ENCODE measurements around the gene INMT.

The INMT gene

DNA sequence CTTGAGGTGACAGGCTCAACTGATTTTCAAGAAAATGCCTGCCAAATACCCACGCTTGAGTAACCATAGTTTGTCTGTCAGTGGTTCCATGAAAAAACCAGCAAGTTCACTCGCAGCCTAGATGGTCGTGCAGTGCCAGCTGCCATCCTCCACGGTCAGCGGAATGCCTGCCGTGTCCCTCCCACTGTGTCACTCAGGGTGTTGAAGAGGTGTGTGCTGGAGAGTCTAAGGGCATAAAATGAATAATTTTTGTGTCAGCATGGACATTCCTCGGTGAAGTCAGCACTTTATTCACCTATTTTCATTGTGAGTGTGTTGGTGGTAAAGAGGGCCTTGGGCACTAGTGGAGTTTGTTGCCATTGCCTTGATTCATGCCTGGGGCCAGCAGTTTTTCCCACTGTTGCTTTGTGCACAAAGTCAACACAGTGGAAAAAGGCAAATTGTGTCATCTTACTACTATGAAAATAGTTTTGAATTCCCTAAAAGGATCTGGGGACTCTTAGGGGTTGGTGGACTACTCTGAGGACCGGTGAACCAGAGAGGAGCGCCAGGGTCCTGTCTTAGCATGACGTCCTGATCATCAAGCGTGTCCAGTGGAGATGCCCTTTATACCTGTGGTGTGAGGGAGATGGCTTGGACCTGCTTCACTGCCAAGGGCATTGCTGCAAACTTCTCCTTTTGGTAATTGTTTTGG, 36.9 kb downstream of the INMT start:
- no peak for DNase-seq (ENCODE audit: low read depth)

DNA sequence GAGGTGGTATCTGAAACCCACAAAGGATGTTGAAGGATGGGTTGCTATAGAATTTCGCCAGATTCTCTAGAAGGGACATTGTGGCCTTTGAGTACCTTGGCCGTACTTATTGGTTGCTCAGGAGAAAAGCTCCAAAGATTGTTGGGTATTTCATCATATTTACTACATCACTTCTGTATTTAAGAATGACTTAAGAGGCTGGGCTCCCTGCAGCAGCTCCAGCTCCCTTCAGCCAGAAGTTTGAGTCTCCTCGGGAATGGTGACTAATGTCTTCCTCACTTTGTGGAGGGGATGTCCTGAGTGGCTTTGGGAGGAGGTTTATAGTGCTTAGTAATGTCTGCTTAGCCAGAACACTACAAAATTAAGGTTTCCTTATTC, 37.4 kb downstream of the INMT start:
- DNase-seq (ENCODE audit: low read depth) = no peak

DNA sequence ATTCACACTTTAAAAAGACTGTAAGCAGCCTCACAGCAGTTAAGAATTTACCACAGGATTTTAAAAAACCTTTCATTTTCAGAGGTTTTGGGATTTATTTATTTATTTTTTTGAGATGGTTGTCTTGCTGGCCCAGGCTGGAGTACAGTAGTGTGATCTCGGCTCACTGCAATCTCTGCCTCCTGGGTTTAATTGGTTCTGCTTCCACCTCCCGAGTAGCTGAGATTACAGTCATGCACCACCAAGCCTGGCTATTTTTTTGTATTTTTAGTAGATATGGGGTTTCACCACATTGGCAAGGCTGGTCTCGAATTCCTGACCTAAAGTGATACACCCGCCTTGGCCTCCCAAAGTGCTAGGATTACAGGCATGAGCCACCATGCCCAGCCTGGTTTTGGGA, 38.4 kb downstream of the INMT start:
- DNase-seq (ENCODE audit: low read depth) = no peak

DNA sequence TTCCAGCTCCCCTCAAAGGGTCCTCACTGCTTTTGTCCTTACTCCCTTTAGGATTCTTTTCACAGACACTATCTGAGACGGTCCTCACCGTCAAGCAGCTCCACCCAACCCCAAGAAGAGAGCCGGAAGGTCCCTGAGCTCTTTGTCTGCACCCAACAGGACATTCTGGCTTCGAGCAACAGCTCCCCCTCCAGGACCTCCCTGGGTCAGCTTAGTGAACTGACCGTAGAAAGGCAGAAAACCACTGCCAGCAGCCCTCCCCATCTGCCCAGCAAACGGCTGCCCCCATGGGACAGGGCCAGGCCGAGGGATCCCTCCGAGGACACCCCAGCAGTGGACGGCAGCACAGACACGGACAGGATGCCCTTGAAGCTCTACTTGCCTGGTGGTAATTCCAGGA, 39.2 kb downstream of the INMT start:
- no peak for DNase-seq (ENCODE audit: low read depth)

DNA sequence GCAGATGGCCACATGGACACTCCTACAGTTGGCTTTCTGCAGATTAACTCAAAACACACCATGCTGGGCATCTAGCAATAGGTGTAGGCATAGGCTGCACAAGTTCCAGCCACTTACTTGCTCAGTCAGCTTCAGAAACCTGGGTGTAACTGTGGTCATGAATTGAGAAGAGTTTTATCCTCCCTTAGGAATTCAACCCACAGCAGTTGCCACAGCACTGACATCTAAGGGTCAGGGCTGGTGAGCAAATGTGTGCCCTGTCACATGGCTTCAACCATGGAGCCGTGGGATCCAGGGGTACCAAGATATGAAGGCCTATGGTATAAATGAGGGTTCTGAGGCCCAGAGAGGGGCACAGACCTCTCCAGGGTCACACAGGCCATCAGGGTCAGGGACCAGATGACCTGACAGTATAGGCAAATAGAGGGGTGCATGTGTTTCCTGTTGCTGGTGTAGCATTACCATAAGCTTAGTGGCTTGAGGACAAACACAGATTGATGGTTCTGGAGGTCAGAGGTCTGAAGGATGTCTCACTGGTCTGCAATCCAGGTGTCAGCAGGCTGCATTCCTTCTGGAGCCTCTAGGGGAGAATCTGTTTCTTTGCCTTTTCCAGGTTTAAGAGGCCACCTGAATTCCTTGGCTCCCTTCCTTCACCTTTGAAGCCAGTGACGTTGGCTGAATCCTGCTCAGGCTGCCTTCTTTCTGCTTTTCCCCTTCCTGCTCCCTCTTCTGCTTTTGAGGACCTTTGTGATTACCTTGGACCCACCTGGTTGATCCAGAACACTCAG, 43.4 kb downstream of the INMT start:
- DNase-seq (ENCODE audit: low read depth) = no peak

DNA sequence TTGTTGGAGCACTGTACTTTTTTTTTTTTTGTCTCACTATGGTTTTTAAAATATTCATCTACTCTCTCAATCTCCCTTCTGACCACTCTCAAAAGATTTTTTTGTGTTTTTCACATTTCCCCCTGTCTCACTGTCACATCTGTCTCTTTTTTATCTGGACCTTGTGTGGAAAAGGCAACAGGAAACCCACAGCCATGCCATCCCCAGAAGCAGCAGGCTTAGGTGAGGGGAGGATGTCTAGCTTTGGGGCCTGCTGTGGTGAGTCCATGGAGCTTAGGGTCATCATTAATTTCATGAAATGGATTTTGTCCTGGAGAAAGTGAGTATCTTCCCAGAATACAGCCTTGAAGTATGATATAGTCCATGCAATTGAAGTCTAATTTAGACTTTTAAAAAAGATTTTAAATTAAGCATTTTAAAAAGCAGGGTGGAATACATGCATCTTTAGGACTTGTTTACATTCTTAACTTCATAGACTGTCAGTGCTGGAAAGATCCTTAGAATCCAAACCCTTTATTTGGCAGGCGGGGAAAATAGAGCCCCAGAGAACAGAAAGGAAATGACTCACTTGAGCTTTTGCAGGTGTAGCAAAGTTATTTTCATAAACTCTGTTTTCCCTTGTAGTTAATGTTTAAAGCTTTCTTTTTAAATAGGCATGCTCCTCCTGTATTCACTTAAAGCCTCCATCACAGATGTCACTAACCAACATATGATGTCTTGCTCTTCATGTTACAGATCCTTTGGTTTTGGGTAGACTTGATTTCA, 44.4 kb downstream of the INMT start:
- DNase-seq (ENCODE audit: low read depth) = no peak

DNA sequence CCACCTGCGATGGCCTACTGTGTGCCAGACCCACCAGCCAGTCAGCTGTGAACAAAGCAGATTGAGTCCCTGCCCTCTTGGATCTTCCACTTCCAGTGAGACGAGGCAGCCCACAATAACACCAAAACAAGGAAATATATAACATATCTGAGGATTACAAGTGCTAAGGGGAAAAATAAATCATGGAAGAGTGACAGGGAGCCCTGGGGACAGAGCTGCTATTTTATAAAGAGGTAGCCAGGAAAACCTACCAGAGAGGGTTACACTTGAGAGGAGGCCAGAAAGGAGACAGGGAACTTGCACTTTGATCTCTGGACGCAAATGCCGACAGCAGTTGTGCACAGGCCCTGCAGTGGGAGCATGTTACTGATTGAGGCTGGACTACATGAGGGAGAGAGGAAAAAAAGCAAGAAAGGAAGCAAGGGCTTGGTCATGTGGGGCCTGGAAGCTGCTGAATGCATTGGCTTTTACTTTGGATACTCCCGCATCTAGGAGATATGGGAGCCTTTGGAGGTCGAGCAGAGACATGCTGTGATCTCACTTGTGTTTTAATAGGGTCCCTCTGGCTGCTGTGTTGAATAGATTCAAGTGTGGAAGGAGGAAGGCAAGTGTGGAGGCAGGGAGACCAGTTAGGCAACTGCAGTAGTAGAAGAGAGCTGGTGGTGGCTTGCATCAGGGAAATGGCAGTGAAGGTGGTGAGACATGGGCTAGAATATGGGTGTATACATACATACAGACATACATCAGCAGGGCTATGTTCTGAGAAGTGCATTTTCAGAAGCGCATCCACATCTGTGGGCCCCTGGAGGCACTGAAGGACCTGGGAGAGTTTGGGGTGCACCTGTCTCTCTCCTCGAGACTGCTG, 45.5 kb downstream of the INMT start:
- no peak for DNase-seq (ENCODE audit: low read depth)

DNA sequence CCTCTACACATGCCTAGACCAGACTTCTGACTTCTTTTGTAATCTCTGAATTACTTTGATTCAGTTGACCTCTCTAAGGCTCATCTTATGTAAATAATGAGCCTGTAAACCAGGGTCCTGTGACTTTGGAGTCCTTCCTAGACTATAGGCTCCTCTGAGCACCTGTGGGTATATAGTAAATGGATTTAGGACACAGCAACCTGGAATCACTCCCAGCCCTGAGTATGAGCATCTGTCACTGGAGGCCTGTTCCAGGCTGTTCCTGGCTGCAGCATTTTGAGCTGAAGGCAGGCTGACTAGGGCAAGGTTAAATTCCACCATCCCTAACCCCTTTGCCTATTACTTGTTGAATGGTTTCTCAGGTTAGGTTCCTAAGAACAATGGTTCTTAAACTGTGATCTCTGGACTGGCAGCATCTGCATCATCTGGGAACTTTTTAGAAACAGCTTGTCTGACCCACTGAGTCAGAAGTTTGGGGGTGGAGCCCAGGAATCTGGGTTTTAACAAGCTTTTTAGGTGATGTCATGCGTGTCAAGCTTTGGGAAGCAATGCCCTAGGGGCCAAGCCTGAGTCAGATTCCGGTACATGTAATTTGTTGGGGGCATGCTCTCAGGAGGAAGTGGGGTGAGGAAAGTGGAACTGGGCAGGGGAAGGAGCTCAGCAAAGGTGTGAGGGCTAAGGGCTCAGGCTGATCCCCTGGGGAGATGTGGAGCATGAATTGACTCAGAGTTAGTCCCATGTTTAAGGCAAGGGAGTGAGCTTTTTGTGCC, 47.5 kb downstream of the INMT start:
- DNase-seq (ENCODE audit: low read depth) = no peak

DNA sequence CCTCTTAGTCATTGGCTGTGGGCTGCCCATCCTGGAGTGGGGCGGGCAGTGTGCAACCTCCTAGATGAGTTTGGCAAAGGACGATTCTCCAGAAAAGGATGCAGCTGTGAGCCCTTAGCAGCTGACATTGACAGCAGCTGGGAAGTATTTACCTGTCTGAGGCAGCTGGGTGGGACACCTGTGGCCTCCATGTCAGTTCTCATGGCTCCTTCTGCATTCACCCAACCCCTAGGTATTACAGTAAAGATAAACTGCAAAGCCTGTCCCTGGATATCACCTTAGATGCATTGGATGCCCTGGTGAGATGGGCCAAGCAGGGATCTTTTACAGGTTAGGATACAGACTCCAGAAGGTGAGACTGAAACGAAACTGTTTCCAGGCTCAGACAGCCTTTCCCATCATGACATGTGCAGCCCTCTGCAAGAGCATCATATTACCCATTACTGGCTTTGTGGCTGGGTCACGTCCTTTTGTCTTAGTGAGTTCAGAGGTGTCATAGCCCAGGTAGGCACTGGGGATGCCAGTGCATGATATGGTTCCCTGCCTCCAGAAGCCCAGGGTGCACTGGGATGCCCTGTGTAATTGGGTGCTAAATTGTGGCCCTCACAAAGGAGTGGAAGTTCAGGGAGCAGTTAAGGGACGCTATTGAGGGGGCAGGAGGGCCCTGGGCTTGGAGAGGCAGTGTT, 48.2 kb downstream of the INMT start:
- no peak for DNase-seq (ENCODE audit: low read depth)

DNA sequence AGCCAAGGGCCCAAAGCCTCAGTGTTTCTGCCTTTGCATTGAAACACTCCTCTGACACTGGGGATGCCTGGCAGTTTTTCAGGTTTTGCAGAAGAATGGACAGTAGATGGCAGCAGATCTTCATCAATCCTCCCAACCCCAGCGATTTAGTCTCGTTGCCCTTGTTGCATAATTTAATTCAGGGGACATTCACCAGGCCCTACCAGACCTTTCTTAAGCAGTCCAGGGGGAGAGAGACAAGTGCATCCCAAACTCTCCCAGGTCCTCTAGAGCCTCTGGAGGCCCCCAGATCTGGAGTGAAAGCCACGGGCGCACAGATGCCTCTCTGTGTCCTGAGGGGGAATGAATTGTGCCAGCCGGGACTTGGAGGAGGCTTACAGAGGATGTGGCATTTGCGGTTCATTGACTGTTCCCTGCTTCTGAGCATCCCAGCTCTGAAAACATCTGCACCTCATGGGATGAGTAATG, 48.9 kb downstream of the INMT start:
- no peak for DNase-seq (ENCODE audit: low read depth)

DNA sequence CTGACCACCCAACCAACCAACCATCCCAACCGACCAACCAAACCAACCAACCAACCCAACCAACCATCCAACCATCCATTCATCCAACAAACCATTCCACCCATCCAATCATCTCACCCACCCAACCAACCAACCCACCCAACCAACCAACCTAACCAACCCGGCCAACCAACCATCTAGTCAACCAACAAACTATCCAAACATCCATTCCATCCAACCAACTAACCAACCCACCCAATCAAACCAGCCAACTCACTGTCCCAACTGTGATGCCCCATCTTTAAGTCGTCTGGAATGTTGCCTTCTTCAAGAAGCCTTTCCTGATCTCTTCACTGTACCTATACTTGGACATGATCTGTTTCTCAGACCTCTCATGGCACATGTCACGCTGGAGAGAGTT, 50.9 kb downstream of the INMT start:
- no peak for DNase-seq (ENCODE audit: low read depth)

DNA sequence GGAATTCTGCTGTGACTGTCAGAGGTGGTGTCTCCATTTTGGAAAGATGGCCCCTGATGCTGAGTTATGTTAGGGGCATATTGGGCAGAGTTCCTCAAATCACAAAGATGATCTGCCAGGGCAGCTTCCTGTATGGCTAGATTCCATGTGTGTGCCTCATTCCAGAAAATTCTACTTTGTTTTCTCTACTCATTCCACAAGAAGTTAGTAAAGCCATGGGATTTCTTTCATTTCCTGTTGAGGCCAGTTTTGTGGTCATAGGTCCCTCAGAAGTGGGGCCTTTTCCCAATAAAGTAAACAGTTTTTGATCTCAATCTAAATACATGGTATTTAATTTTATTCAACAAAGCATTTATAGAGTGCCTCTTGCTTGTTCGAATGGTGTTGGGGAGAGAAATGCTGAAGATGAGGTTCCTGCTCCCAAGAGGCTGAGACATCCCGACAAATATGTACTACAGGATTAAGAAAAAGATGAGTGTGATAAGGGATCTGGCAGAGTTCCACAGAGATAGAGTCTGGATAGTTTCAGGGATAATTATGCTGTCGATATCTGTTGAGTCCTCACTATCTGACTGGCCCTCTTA, 52.2 kb downstream of the INMT start:
- DNase-seq (ENCODE audit: low read depth) = no peak

DNA sequence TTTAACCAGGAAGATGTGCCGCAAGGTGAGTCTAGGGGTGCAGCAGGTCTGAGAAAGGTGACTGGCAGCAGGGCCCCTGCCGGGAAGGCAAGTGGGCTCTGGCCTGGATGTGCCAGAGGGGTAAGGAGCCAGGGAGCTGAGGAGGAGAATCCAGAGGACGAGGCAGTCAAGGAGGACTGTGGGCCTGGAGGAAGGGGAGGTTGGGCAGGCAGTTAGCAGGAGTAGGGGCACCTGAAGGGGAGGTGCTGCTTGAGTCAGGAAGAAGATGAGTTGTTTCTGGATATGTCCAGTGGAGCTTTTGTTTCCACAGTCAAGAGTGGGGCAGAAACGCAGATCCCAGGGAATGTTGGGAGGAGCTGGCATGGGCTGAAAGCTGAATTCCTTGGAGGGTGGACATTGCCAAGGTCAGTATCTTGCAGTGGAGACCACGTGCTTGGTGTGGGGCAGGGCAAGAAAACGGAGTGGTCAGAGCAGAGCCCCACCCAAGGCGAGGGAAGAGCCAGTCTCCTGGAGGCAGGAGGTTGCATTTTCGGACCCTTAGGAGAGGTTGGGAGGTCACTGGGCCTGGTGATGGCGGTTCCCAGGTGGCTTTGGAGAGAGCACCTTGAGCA, 53.3 kb downstream of the INMT start:
- no peak for DNase-seq (ENCODE audit: low read depth)

DNA sequence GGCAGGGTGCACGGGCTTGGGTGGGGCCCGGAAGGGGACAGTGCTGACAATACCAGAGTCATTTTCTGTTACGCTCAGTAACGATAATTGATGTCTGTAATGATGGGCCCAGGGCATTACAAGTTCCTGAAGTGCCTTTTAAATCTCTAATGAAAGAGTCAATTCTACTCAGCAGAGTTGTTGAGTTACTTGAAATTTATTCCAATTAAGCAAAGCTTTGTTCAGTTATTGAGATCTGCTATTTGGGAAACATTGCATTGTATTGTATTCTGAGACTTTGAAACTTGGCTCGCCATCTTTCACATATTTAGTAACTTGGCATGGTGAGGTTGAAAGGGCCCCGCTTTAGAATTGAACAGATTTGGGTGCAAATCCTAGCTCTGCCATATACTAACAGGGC, 54.0 kb downstream of the INMT start:
- DNase-seq (ENCODE audit: low read depth) = no peak
